ENCODE measurements around the gene POLR3E. TPM values are rescaled to one million over a fixed set of nuclear protein-coding genes. Genes with fewer than 3 reads are reported as not detected.
"Not testable (repeated sequence)": the region's sequence is repeated elsewhere in the genome, so short reads cannot be mapped to it uniquely, and the experiment has no call there.

POLR3E gene
- total and polyA plus RNA-seq, 8 donors, result 29.2 to 61.2 (median 52.0) TPM

DNA sequence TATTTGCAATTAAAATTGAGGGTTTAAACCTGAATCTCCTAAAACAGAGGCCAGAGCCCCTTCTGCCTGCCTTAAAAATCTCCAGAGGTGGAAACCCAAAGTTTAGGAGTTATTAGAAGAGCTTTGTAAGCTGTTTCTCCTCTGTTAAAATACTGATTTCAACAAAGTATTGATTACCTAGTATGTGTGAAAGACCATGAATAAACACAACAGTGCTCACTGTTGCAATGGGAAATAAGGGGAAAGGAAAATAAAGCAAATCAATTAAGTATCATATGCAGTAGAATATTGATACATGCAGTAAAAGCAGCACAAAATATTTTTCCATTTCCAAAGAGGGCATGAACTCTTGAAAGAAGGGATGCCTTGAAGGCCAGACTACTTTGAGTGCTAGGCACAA, 62.5 kb downstream of the POLR3E start:
- no peak overlapping the region for H3K27ac ChIP-seq
- DNase-seq, result no peak
- ATAC-seq, result no peak
- TF ChIP-seq CTCF (IDR thresholded peaks at IDR 0.05), result no peak
- intact Hi-C loops (cut with DNase I), result no loop called here
- H3K4me1 ChIP-seq, result peaks cover 8 to 14% of the 10 kb centered on the region in 2 donors
- H3K9me3 ChIP-seq, result no peaks in the 10 kb centered on the region
- H3K36me3 ChIP-seq, result peaks cover 0 to 28% of the 10 kb centered on the region in 2 donors
- no peak overlapping the region for H3K4me3 ChIP-seq
- H3K27me3 ChIP-seq, result no peaks in the 10 kb centered on the region

DNA sequence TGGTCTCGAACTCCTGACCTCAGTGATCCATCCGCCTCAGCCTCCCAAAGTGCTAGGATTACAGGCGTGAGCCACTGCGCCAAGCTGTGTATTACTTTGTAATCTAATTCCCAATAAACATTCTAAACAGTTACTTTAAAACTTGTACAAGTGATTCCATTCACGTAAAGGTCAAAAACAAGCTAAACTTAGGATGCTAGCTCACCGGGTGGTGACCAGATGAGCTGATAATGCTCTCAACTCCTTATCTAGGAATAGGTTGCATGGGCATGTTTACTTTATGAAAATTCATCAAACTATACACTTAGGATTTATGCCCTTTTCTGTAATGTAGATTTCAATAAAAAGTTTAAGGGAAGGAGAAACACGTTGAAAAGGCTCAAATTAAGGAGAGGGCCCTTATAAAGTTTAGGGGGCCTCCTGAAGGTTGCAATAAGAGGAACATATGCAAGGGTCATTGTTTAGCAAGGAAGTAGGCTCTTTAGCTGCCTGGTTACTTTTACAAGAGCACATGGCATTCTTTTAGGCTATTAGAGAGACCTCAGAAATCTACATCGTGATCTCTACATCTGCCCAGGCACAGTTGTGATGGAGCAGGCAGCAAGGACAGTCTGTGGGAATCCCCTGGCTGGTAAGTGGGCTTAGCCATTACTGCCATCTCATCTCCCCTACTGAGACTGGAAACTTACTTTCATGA, 63.9 kb downstream of the POLR3E start:
- TF ChIP-seq CTCF (IDR thresholded peaks at IDR 0.05), result no peak
- peaks cover 0 to 28% of the 10 kb centered on the region in 2 donors for H3K36me3 ChIP-seq
- H3K27ac ChIP-seq, result no peak overlapping the region
- H3K27me3 ChIP-seq, result no peaks in the 10 kb centered on the region
- no peak overlapping the region for H3K4me3 ChIP-seq
- DNase-seq, result no peak
- intact Hi-C loops (cut with DNase I), result no loop called here
- no peaks in the 10 kb centered on the region for H3K9me3 ChIP-seq
- ATAC-seq, result no peak
- peaks cover 8 to 11% of the 10 kb centered on the region in 2 donors for H3K4me1 ChIP-seq

GRCh38 chr16:22364241-22364640, 67.0 kb downstream of the POLR3E start:
- no peak overlapping the region for H3K27ac ChIP-seq
- peaks cover 1 to 12% of the 10 kb centered on the region in 2 donors for H3K4me1 ChIP-seq
- peaks cover 0 to 28% of the 10 kb centered on the region in 2 donors for H3K36me3 ChIP-seq
- intact Hi-C loops (cut with DNase I), result no loop called here
- no peaks in the 10 kb centered on the region for H3K27me3 ChIP-seq
- no peak for DNase-seq
- no peaks in the 10 kb centered on the region for H3K9me3 ChIP-seq
- H3K4me3 ChIP-seq, result no peak overlapping the region
- ATAC-seq, result no peak
- no peak for TF ChIP-seq CTCF (IDR thresholded peaks at IDR 0.05)

DNA sequence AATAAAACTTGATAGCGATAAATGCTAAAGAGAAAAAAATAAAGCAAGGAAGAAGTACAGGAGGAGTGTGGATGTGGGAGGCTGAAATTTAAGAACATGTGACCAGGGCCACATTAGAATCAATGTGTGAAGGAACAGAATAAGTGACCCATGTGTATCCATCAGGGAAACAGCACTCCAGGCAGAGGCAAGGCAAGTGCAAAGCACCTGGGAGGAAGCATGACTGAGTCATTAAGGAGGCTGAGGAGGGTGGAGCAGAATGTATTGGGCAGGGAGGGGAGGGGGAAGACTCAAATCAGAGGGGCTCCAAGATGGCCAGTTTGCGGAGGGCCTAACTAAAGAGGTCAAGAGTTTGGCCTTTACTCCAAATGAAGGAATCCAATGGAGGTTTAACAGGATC, 69.2 kb downstream of the POLR3E start:
- Histone ChIP-seq H3K4me3 (no peak overlapping the region), H3K4me1 (peaks cover 17 to 33% of the 10 kb centered on the region in 2 donors), H3K27ac (no peak overlapping the region), H3K36me3 (peaks cover 0 to 28% of the 10 kb centered on the region in 2 donors), H3K9me3 (no peaks in the 10 kb centered on the region), H3K27me3 (no peaks in the 10 kb centered on the region)
- TF ChIP-seq CTCF (IDR thresholded peaks at IDR 0.05), result no peak
- ATAC-seq, result no peak
- intact Hi-C loops (cut with DNase I), result no loop called here
- DNase-seq, result no peak

GRCh38 chr16:22366889-22367288, 69.7 kb downstream of the POLR3E start:
- no peak for ATAC-seq
- Histone ChIP-seq H3K27me3 (no peaks in the 10 kb centered on the region), H3K4me3 (no peak overlapping the region), H3K4me1 (peaks cover 17 to 38% of the 10 kb centered on the region in 2 donors), H3K27ac (no peak overlapping the region), H3K9me3 (no peaks in the 10 kb centered on the region), H3K36me3 (peaks cover 0 to 28% of the 10 kb centered on the region in 2 donors)
- intact Hi-C loops (cut with DNase I), result no loop called here
- no peak for DNase-seq
- TF ChIP-seq CTCF (IDR thresholded peaks at IDR 0.05), result no peak

DNA sequence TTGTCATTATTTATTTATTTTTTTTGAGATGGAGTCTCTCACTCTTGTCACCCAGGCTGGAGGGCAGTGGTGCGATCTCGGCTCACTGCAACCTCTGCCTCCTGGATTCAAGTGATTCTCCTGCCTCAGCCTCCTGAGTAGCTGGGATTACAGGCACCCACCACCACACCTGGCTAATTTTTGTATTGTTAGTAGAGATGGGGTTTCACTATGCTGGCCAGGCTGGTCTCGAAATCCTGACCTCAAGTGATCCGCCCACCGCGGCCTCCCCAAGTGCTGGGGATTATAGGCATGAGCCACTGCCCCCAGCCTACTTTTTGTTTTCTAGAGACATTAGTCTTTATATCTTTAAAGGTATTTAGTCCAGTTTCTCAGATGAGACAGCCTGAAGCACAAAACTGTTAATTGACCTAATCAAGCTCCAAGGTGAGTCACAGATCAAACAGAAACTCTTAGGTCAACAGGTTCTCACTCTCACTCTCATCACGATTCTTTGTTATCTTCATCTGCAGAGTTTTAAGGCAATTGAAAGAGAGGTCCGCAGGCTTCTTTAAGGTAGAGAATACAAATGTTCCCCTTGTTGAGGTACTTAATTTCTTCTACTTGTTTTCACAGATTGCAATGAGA, 71.1 kb downstream of the POLR3E start:
- Histone ChIP-seq H3K4me1 (peaks cover 29 to 53% of the 10 kb centered on the region in 2 donors), H3K27ac (peak overlapping the region in 1 of 2 donors; percentile 81), H3K36me3 (peaks cover 0 to 14% of the 10 kb centered on the region in 2 donors)
- DNase-seq; H3K27me3 ChIP-seq; H3K4me3 ChIP-seq; intact Hi-C loops (cut with DNase I); H3K9me3 ChIP-seq: not testable (repeated sequence)
- ATAC-seq, result peak; percentile 14
